ENCODE measurements around the gene TCP11L2. TPM values are rescaled to one million over a fixed set of nuclear protein-coding genes. Genes with fewer than 3 reads are reported as not detected.

TCP11L2 gene
- total RNA-seq, 3 donors from 2014 or later = 2.5 to 3.9 (median 2.6) TPM

Other genes with a start within 250 kb of the TCP11L2 start
- under 1 TPM in 2 of 3 donors, not detected in 1; 0.03 to 0.05 TPM for gene NUAK1, start 163.8 kb upstream of the TCP11L2 start, total RNA-seq
- 10 to 100 TPM; 10.5 to 13.5 (median 10.6) TPM for gene CKAP4, start 54.7 kb upstream of the TCP11L2 start, total RNA-seq
- 10 to 100 TPM; 17.8 to 18.8 (median 18.2) TPM for gene POLR3B, start 55.0 kb downstream of the TCP11L2 start, total RNA-seq

All from activated T-cell treated with anti-CD3 and anti-CD28 coated beads, Interleukin-2, amount 50 U/mL, for 4 hours (primary cell).